Measurements from ENCODE around the gene OAS3.
"Not testable (repeated sequence)": the region's sequence is repeated elsewhere in the genome, so short reads cannot be mapped to it uniquely, and the experiment has no call there.

Gene OAS3

DNA sequence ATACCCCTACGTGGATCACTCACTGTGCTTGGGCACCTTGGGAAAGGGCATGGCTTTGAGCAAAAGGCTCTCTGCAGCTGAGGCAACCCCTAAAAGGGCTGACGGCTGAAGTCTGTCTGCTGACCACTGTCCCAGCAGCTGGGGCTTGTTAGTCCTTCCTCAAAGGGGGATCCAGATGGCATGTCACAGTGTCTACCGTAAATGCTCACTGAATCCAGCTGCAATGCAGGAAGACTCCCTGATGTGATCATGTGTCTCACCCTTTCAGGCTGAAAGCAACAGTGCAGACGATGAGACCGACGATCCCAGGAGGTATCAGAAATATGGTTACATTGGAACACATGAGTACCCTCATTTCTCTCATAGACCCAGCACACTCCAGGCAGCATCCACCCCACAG, 19.2 kb upstream of the OAS3 start:
- Histone ChIP-seq H3K4me2 (ENCODE audit: low read depth, low read length, poor library complexity, severe bottlenecking) (no peak overlapping the region), H3K9ac (ENCODE audit: low read depth, low read length, poor library complexity, severe bottlenecking) (no peak overlapping the region), H3K4me3 (ENCODE audit: low read length, poor library complexity, severe bottlenecking) (no peak overlapping the region), H3K27me3 (ENCODE audit: insufficient read depth, low read length, poor library complexity, severe bottlenecking) (no peaks in the 10 kb centered on the region), H3K36me3 (ENCODE audit: insufficient read depth, low read length) (no peaks in the 10 kb centered on the region), H2AFZ (ENCODE audit: low read length) (no peak overlapping the region), H3K9me2 (replicated peaks; ENCODE audit: low read depth, low read length) (no peaks in the 10 kb centered on the region), H3F3A (ENCODE audit: low read depth) (no peaks in the 10 kb centered on the region), H4K20me1 (ENCODE audit: insufficient read depth, low read length, poor library complexity, severe bottlenecking) (no peaks in the 10 kb centered on the region), H3K4me1 (ENCODE audit: insufficient read depth, low read length, poor library complexity, severe bottlenecking) (no peaks in the 10 kb centered on the region), H3K9me3 (ENCODE audit: insufficient read depth, low read depth, low read length) (no peaks in the 10 kb centered on the region), H3K79me2 (ENCODE audit: insufficient read depth, low read length) (no peaks in the 10 kb centered on the region)
- TF ChIP-seq EZH2phosphoT487 (IDR thresholded peaks at IDR 0.05; ENCODE audit: borderline replicate concordance), result no peak
- TF ChIP-seq, protein P1, sequence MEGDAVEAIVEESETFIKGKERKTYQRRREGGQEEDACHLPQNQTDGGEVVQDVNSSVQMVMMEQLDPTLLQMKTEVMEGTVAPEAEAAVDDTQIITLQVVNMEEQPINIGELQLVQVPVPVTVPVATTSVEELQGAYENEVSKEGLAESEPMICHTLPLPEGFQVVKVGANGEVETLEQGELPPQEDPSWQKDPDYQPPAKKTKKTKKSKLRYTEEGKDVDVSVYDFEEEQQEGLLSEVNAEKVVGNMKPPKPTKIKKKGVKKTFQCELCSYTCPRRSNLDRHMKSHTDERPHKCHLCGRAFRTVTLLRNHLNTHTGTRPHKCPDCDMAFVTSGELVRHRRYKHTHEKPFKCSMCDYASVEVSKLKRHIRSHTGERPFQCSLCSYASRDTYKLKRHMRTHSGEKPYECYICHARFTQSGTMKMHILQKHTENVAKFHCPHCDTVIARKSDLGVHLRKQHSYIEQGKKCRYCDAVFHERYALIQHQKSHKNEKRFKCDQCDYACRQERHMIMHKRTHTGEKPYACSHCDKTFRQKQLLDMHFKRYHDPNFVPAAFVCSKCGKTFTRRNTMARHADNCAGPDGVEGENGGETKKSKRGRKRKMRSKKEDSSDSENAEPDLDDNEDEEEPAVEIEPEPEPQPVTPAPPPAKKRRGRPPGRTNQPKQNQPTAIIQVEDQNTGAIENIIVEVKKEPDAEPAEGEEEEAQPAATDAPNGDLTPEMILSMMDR (conservative IDR thresholded peaks at IDR 0.05; ENCODE audit: low read length), result no peak

DNA sequence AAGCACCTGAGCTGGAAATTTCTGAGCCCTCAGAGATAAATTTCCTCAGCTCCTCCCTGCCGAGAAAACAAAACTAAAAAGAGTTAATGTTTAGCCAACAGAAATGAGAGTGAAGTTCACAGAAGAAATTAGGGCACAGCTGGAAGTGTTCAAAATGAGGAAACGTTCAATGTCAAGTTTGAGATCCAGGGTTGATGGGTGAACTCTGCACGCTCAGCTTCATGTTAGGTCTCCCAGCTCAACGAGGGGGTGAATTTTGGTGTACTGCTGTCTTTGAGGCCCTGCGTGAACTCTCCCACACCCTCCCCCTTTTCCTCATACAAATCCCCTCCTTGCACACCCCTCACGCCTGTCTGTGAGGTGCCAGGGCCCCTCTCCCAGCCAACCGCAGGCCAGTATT, 13.3 kb upstream of the OAS3 start:
- Histone ChIP-seq H3K27me3 (ENCODE audit: insufficient read depth, low read length, poor library complexity, severe bottlenecking) (no peaks in the 10 kb centered on the region), H3K9me3 (ENCODE audit: insufficient read depth, low read depth, low read length) (no peaks in the 10 kb centered on the region), H3K4me3 (ENCODE audit: low read length, poor library complexity, severe bottlenecking) (no peak overlapping the region), H4K20me1 (ENCODE audit: insufficient read depth, low read length, poor library complexity, severe bottlenecking) (no peaks in the 10 kb centered on the region), H3F3A (ENCODE audit: low read depth) (no peaks in the 10 kb centered on the region), H3K36me3 (ENCODE audit: insufficient read depth, low read length) (no peaks in the 10 kb centered on the region), H3K9me2 (replicated peaks; ENCODE audit: low read depth, low read length) (no peaks in the 10 kb centered on the region), H3K4me2 (ENCODE audit: low read depth, low read length, poor library complexity, severe bottlenecking) (no peak overlapping the region), H2AFZ (ENCODE audit: low read length) (no peak overlapping the region), H3K4me1 (ENCODE audit: insufficient read depth, low read length, poor library complexity, severe bottlenecking) (no peaks in the 10 kb centered on the region), H3K9ac (ENCODE audit: low read depth, low read length, poor library complexity, severe bottlenecking) (no peak overlapping the region), H3K79me2 (ENCODE audit: insufficient read depth, low read length) (no peaks in the 10 kb centered on the region)
- TF ChIP-seq, protein P1 (conservative IDR thresholded peaks at IDR 0.05; ENCODE audit: low read length), result no peak
- TF ChIP-seq EZH2phosphoT487 (IDR thresholded peaks at IDR 0.05; ENCODE audit: borderline replicate concordance), result no peak

DNA sequence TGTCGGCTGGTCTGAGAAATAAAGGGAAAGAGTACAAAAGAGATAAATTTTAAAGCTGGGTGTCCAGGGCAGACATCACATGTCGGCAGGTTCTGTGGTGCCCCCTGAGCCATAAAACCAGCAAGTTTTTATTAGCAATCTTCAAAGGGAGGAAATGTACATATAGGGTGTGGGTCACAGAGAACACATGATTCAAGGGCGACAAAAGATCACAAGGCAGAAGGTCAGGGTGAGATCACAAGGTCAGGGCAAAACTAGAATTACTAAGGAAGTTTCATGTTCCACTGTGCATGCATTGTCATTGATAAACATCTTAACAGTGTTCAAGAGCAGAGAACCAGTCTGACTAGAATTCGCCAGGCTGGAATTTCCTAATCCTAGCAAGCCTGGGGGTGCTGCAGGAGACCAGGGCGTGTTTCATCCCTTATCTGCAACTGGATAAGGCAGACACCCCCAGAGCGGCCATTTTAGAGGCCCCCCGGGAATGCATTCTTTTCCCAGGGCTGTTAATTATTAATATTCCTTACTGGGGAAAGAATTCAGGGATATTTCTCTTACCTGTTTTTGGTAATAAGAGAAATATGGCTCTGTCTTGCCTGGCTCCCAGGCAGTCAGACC, 11.7 kb upstream of the OAS3 start:
- H3K4me2 ChIP-seq (ENCODE audit: low read depth, low read length, poor library complexity, severe bottlenecking); H3K9me2 ChIP-seq (replicated peaks; ENCODE audit: low read depth, low read length); H3K27me3 ChIP-seq (ENCODE audit: insufficient read depth, low read length, poor library complexity, severe bottlenecking); H3K9me3 ChIP-seq (ENCODE audit: insufficient read depth, low read depth, low read length); H3K36me3 ChIP-seq (ENCODE audit: insufficient read depth, low read length); H3K9ac ChIP-seq (ENCODE audit: low read depth, low read length, poor library complexity, severe bottlenecking); H4K20me1 ChIP-seq (ENCODE audit: insufficient read depth, low read length, poor library complexity, severe bottlenecking); H2AFZ ChIP-seq (ENCODE audit: low read length); H3K4me3 ChIP-seq (ENCODE audit: low read length, poor library complexity, severe bottlenecking); H3F3A ChIP-seq (ENCODE audit: low read depth); H3K79me2 ChIP-seq (ENCODE audit: insufficient read depth, low read length); H3K4me1 ChIP-seq (ENCODE audit: insufficient read depth, low read length, poor library complexity, severe bottlenecking): not testable (repeated sequence)

DNA sequence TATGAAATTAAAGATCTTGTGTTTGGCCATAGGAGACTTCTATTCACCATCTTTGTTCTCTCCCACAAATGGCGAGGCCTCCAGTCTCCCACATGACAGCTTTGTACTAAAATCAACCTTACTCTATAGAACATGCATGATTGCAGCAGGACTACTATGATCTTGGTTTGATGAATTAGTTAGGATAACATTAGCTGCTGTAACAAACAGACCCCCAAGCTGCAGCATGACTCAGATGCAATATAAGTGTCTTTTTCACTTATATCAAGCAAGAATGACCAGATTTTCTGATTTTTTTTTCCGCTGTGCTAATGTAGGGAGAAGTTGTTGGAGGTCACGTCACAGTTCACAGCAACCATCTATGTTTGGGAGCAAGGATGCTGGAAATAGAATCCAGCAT, 10.8 kb upstream of the OAS3 start:
- no peak overlapping the region for H3K4me2 ChIP-seq (ENCODE audit: low read depth, low read length, poor library complexity, severe bottlenecking)
- no peak overlapping the region for H3K4me3 ChIP-seq (ENCODE audit: low read length, poor library complexity, severe bottlenecking)
- no peak for TF ChIP-seq EZH2phosphoT487 (IDR thresholded peaks at IDR 0.05; ENCODE audit: borderline replicate concordance)
- H3K9ac ChIP-seq (ENCODE audit: low read depth, low read length, poor library complexity, severe bottlenecking), result no peak overlapping the region
- H3K79me2 ChIP-seq (ENCODE audit: insufficient read depth, low read length), result no peaks in the 10 kb centered on the region
- H3K27me3 ChIP-seq (ENCODE audit: insufficient read depth, low read length, poor library complexity, severe bottlenecking), result no peaks in the 10 kb centered on the region
- no peaks in the 10 kb centered on the region for H4K20me1 ChIP-seq (ENCODE audit: insufficient read depth, low read length, poor library complexity, severe bottlenecking)
- no peaks in the 10 kb centered on the region for H3K9me2 ChIP-seq (replicated peaks; ENCODE audit: low read depth, low read length)
- no peaks in the 10 kb centered on the region for H3K9me3 ChIP-seq (ENCODE audit: insufficient read depth, low read depth, low read length)
- H3K4me1 ChIP-seq (ENCODE audit: insufficient read depth, low read length, poor library complexity, severe bottlenecking), result no peaks in the 10 kb centered on the region
- no peaks in the 10 kb centered on the region for H3F3A ChIP-seq (ENCODE audit: low read depth)
- no peaks in the 10 kb centered on the region for H3K36me3 ChIP-seq (ENCODE audit: insufficient read depth, low read length)
- H2AFZ ChIP-seq (ENCODE audit: low read length), result no peak overlapping the region
